ENCODE measurements around the gene TFCP2. TPM values are rescaled to one million over a fixed set of nuclear protein-coding genes. Genes with fewer than 3 reads are reported as not detected.

The TFCP2 gene
- total RNA-seq, 4 donors from 2014 or later, result 13.5 to 21.6 (median 19.5) TPM

GRCh38 chr12:51160814-51161459 is 12.0 kb downstream of the TFCP2 start:
- TF ChIP-seq EP300 (IDR thresholded peaks at IDR 0.05), result no peak
- no peak for TF ChIP-seq CTCF (IDR thresholded peaks at IDR 0.05)
- TF ChIP-seq POLR2A (IDR thresholded peaks at IDR 0.05), result no peak
- H3K36me3 ChIP-seq, result peaks cover 0 to 4% (median 0%) of the 10 kb centered on the region in 3 donors
- H3K4me3 ChIP-seq, result no peak overlapping the region
- no peaks in the 10 kb centered on the region for H3K9me3 ChIP-seq
- DNase-seq (ENCODE audit: low spot score in 2 of 2), result peak in 1 of 2 donors; percentile 11
- H3K4me1 ChIP-seq, result peaks cover 0 to 16% (median 0%) of the 10 kb centered on the region in 4 donors
- WGBS, 2 donors, result 52 to 60% methylated on average over 8 of the region's 8 CpGs
- no peak overlapping the region for H3K27ac ChIP-seq
- no peaks in the 10 kb centered on the region for H3K27me3 ChIP-seq

GRCh38 chr12:51156245-51156765 is 16.6 kb downstream of the TFCP2 start:
- Histone ChIP-seq H3K4me3 (no peak overlapping the region), H3K36me3 (no peaks in the 10 kb centered on the region), H3K4me1 (peaks cover 0 to 9% (median 0%) of the 10 kb centered on the region in 4 donors), H3K27me3 (no peaks in the 10 kb centered on the region), H3K27ac (no peak overlapping the region), H3K9me3 (no peaks in the 10 kb centered on the region)
- DNase-seq (ENCODE audit: low spot score in 2 of 2), result no peak
- no peak for TF ChIP-seq POLR2A (IDR thresholded peaks at IDR 0.05)
- no peak for TF ChIP-seq EP300 (IDR thresholded peaks at IDR 0.05)
- no peak for TF ChIP-seq CTCF (IDR thresholded peaks at IDR 0.05)
- 97% methylated on average over 3 of the region's 3 CpGs for WGBS, 2 donors

- Histone ChIP-seq H3K4me3 (no peak overlapping the region), H3K9me3 (no peaks in the 10 kb centered on the region), H3K4me1 (no peaks in the 10 kb centered on the region), H3K27ac (no peak overlapping the region), H3K27me3 (no peaks in the 10 kb centered on the region), H3K36me3 (no peaks in the 10 kb centered on the region)
- DNase-seq (ENCODE audit: low spot score in 2 of 2), result no peak
- 94 to 96% methylated on average over 1 of the region's 1 CpG for WGBS, 2 donors
- no peak for TF ChIP-seq POLR2A (IDR thresholded peaks at IDR 0.05)
- TF ChIP-seq CTCF (IDR thresholded peaks at IDR 0.05), result no peak
- TF ChIP-seq EP300 (IDR thresholded peaks at IDR 0.05), result no peak
Measured at GRCh38 chr12:51152953-51153352, 20.0 kb downstream of the TFCP2 start.

- Histone ChIP-seq H3K4me3 (no peak overlapping the region), H3K27ac (no peak overlapping the region), H3K4me1 (no peaks in the 10 kb centered on the region), H3K27me3 (no peaks in the 10 kb centered on the region), H3K9me3 (no peaks in the 10 kb centered on the region), H3K36me3 (no peaks in the 10 kb centered on the region)
- no peak for DNase-seq (ENCODE audit: low spot score in 2 of 2)
- WGBS, 2 donors, result 55 to 57% methylated on average over 3 of the region's 3 CpGs
- TF ChIP-seq POLR2A (IDR thresholded peaks at IDR 0.05) (no peak), EP300 (IDR thresholded peaks at IDR 0.05) (no peak), CTCF (IDR thresholded peaks at IDR 0.05) (no peak)
Measured at GRCh38 chr12:51150777-51151176, 22.2 kb downstream of the TFCP2 start.

- Histone ChIP-seq H3K4me1 (no peaks in the 10 kb centered on the region), H3K27ac (no peak overlapping the region), H3K9me3 (no peaks in the 10 kb centered on the region), H3K27me3 (no peaks in the 10 kb centered on the region), H3K4me3 (no peak overlapping the region), H3K36me3 (no peaks in the 10 kb centered on the region)
- TF ChIP-seq EP300 (IDR thresholded peaks at IDR 0.05), result no peak
- no peak for TF ChIP-seq POLR2A (IDR thresholded peaks at IDR 0.05)
- no peak for TF ChIP-seq CTCF (IDR thresholded peaks at IDR 0.05)
- DNase-seq (ENCODE audit: low spot score in 2 of 2), result no peak
- WGBS, 2 donors, result 83 to 85% methylated on average over 1 of the region's 1 CpG
Measured at GRCh38 chr12:51147309-51147708, 25.6 kb downstream of the TFCP2 start.
